Brain pericyte (primary cell): ENCODE results near the gene FCGR1A.
"Not testable (repeated sequence)": the region's sequence is repeated elsewhere in the genome, so short reads cannot be mapped to it uniquely, and the experiment has no call there.

ENCODE experiments used
- DNase-seq: peaks from one replicate; pipeline ENCODE4 v3.0.0-alpha.2; 2012; ENCODE audit warnings: low read depth, low spot score

FCGR1A gene

DNA sequence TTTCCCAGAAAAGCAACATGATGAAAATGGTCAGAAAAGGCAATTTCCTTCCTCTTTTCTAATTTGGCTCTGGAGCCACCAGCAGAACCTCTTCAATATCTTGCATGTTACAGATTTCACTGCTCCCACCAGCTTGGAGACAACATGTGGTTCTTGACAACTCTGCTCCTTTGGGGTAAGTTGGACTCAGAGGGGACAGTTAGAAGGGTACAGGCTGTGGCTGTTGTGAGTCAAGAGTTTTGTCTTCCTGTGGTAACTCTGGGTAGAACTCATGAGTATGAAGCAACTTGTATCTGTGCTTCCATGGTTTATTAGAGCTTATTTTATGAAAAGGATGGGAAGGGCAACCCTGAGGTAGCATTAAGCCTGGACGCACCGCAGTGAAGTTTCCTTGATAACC, at the start of gene FCGR1A:
Gene FCGR1A (plus strand): TSS at position 95 of the 400 bp plus-strand sequence. CDS start 50 bp downstream, at position 145.
- DNase-seq: not testable (repeated sequence)

GRCh38 chr1:149732781-149733180, 49.7 kb upstream of the FCGR1A start:
- DNase-seq: not testable (repeated sequence)

DNA sequence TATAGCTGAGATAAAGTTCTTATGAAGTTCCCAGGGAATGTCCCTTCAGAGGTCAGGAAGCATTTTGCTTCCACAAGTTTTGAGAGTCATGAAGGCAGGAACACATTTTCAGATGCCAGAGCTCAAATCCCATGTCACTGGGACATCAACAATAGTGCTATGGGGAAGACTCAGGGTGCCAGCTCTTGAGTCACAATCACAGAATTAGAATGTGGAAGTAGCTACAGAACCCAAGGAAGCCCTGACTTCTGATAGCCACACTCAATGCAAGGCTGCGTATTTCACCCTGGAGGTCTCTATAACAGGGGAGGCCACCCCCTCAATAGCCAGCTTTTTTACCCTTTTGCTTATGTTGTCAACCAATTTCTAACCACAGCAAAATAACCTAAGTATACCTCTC, 47.8 kb upstream of the FCGR1A start:
- not testable (repeated sequence) for DNase-seq

- DNase-seq: not testable (repeated sequence)
Measured at GRCh38 chr1:149740148-149740581, 42.3 kb upstream of the FCGR1A start.

GRCh38 chr1:149740590-149741230, 41.8 kb upstream of the FCGR1A start:
- DNase-seq: not testable (repeated sequence)

DNA sequence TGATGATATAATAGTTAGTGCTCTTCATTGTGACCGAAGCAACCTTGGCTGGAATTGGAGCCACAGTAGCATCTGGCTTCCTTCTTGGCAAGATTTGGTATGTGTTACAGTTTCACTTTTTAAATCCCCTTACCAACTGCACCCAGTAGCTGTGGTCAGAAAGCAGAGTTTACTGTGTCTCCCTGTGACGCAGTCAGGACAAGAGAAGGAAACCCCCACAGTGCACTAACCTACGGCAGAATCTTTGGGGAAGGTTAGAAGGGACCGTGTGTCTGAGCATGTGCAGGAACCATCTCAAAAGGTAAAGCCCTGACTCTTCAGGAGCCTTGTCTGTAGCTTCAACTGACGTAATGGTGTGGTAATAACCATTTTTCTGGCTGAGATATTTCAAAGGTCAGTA, 40.6 kb upstream of the FCGR1A start:
- not testable (repeated sequence) for DNase-seq

DNA sequence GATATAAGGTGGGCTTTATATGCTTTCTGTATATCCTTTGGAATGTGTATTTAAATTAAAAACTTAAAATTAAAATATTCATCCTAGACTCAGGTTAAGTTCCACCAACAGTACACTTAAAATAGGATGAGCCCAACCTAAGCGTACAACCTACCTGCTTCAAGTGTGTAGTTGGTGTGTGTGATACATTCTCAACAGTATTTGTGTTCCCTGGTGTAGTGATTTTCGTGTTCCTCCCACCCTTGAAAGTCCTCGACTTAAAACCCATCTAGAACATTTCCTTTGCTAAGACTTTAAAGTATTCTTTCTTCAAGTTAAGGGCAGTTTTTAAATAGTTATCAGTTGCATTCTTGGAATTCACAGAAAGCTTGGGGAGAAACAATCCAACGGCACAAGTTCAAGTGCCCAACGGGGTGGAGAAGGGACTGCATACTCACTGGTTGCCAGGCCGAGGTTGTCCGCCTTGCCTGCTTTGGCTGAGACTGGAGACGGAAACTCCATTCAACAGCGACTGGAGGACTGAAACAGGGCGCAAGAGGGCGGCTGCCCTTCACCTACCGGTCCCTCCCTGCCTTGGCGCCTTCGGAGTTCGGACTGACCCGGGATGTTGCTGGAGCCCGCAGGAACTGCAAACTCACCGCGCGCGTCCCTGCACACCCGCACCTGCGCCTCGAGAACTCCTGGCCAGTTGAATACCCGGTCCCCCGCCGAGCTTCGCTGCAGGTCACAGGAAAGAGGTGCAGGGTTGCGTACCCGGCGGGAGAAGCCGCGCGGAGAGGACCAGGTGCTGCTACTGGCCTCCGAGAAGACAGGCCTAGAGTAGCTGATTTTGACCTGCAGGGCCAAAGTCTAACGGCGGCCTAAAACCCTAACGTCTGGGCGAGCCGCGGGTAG, 35.8 kb upstream of the FCGR1A start:
- not testable (repeated sequence) for DNase-seq

DNA sequence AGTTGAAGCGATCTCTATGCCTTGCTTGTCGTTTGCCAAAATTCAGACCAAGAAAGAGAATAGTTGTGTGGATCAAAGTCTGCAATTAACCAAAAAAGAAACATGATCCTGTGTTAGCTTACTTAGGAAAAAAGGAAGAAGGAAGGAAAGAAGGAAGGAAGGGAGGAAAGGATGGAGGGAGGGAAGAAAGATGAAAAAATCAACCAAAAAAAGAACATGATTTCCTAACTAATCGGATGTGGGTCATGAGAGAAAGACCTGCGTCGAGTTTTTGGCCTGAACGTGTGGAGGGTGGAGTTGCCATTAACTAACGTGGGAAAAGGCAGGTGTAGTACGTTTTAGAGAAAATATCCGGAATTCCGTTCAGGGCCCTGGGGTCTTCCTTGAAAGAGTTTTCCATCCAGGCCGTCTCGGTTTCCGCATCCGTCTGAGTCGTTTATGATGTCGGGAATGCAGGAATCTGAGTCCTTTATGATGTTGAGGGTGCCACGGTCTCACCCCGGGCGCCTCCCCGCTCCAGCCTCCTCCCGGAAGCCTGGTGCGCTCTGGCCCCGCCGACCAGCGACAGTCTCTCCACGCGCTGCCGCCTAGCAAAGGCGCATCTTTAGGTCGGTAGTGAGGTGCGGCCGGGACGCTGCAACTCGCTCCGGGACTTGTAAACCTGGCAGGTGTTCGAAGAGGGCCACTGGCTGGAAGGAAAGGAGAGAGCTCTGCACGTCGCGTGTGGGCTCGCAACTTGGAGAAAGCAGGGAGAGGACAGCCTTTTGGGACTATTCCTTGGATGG, 34.9 kb upstream of the FCGR1A start:
- DNase-seq: not testable (repeated sequence)

- not testable (repeated sequence) for DNase-seq
Measured at GRCh38 chr1:149748144-149748500, 34.4 kb upstream of the FCGR1A start.

DNA sequence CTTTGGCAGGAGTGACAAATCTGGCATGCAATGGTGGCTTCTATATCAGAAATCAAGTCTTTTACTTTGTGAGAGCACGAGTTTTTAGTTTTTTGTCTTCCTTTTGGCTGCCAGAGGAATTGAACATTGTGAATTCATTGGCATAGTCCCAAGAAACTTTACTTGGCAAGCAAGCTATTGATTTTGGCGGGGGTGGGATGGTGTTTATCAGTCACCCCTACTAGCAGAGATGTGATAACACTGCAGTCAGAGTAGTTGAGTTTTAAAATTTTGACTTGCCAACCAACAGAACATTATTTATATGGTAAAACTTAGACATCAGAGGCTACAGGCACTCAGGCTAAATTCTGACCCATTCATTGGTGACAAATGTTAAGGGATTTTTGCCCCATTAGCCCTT, 31.9 kb upstream of the FCGR1A start:
- not testable (repeated sequence) for DNase-seq

GRCh38 chr1:149752186-149752585, 30.3 kb upstream of the FCGR1A start:
- not testable (repeated sequence) for DNase-seq

DNA sequence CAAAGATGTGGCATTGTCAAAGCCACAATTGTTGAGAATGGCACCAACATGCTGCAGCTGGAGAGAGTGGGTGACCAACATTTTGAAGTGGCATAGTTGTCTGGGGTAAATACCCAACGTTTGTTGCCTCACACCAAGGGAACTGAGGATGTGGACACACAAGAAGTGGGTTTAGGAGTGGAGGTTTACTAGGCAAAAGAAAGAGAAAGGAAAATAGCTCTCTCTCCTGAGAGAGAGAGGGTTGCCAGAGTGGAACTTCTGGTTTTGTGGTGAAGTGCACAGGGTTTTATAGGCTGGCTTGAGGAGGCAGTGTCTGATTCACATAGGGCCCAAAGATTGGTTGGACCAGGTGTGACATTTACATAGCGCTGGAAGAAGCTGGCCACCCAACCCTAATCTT, 29.0 kb upstream of the FCGR1A start:
- DNase-seq: not testable (repeated sequence)

- not testable (repeated sequence) for DNase-seq
Measured at GRCh38 chr1:149755294-149755693, 27.2 kb upstream of the FCGR1A start.

- DNase-seq: not testable (repeated sequence)
Measured at GRCh38 chr1:149762294-149762693, 20.2 kb upstream of the FCGR1A start.

DNA sequence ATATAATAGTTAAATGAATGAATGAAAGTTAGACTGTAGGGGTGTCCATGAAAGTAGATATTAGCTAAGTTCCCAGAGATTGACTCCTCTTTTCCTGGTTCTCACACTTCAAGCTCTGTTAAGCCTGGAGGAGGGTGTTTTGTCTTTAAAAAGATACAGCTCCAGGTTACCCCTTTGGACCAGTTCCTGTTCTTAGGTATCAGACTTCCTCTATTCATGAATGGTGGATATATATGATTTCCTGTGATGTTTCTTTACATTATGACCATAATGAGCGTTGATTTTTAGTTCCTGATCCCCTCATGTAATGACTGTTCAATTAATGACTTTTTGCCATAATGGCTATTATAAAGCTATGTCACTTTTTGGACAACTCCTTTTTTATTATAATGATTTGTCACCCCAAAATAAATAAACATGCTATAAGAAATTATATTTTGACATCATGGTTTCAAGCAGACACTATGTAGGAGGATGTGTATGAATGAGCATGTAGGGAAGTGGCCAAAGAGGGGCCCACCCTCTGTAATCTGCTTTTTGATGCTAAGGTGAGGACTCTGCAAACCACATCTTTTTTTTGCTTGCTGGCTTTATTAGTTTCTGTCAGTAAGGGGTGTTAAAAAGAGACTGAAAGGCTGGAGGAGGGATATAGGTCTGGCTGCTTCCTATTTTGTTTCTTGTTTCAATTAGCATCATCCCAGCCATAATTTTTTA, 18.2 kb upstream of the FCGR1A start:
- DNase-seq: not testable (repeated sequence)

GRCh38 chr1:149766241-149766640, 16.3 kb upstream of the FCGR1A start:
- DNase-seq: not testable (repeated sequence)

DNA sequence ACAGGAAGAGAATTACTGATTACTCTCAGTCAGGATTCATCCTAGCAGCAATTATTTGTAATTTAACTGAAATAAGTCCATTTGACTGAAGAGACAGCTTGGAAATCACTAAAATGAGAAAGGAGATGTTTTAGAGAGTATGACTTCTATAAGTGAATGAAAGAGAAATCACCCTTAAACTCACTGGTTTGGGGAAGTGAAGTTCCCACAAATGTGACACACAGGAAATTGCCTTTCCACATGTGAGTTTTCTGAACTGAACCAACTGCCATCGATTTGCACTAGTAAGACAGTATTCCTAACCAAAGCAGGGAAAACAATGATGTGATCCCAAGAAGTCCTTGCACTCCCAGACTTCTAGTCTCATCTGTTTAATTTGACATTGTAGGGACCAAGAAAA, 13.3 kb upstream of the FCGR1A start:
- DNase-seq: not testable (repeated sequence)

DNA sequence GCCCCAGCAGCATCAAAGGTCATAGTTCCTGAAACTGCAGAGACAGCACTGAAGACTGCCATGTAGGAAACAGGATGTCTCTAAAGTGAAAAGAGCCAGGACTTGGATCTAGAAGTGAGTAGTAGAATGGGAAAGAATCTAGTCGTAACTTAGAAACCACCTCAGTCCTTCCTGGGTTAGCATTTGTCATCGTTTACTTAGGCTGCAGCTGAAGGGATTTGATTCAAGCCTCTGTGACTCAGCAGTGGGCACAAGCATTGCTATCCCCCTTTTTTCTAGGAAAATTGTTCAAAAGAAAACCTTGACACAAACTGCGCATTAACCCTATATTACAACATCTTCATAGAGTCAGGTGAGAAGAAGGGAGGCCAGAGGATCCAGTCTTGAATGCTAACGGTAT, 11.8 kb upstream of the FCGR1A start:
- DNase-seq: not testable (repeated sequence)

GRCh38 chr1:149771653-149772425, 10.7 kb upstream of the FCGR1A start:
- not testable (repeated sequence) for DNase-seq

DNA sequence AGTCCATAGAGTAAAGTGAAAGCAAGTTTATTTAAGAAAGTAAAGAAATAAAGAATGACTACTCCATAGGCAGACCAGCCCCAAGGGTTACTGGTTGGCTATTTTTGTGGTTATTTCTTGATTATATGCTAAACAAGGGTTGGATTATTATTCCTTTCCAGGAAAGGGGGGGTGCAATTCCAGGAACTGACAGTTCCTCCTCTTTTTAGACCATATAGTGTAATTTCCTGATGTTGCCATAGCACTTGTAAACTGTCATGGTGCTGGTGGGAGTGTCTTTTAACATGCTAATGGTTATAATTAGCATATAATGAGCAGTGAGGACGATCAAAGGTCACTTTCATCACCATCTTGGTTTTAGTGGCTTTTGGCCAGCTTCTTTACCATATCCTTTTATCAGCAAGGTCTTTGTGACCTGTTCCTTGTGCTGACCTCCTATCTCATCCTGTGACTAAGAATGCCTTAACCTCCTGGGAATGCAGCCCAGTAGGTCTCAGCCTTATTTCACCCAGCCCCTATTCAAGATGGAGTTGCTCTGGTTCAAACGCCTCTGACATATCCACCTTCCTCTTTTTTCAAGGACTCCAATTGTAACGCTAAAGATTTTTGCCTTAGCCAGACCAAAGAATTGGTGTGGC, 6.9 kb upstream of the FCGR1A start:
- not testable (repeated sequence) for DNase-seq
